Right lobe of liver (tissue), 6 donors: ENCODE results near the gene SPATS2. TPM values are rescaled to one million over a fixed set of nuclear protein-coding genes. Genes with fewer than 3 reads are reported as not detected.

ENCODE experiments used
- ATAC-seq, 4 donors: fragments of 200-7000 bp; cut with Tn5 transposase; one replicate each; pipeline ENCODE4 v1.9.1; 2020; ENCODE audit warnings: mild to moderate bottlenecking in 4 of 4, moderate library complexity in 4 of 4
- DNase-seq, 3 donors: peaks; one replicate each; pipeline ENCODE4 v3.0.0-alpha.2; 2020
- H3K27ac ChIP-seq, 3 donors: fragments of 200-600 bp; one replicate each; pipeline ENCODE4 v1.8.0; 2022
- H3K27me3 ChIP-seq, 2 donors: fragments of 200-600 bp; one replicate each; pipeline ENCODE4 v1.8.0; 2022
- H3K36me3 ChIP-seq, 4 donors: fragments of 200-600 bp; sonication (generic) in 1 of 4; one replicate each; pipeline versions ENCODE4 v1.5.1 to v1.8.0; 2017 to 2022; ENCODE audit warnings: control low read depth in 1 of 4
- H3K4me1 ChIP-seq, 4 donors: fragments of 200-600 bp; sonication (generic) in 1 of 4; one replicate each; pipeline versions ENCODE4 v1.5.1 to v1.8.0; 2017 to 2022; ENCODE audit warnings: control low read depth in 1 of 4
- H3K4me3 ChIP-seq, 3 donors: fragments of 200-600 bp; one replicate each; pipeline ENCODE4 v1.8.0; 2022
- H3K9me3 ChIP-seq, 4 donors: fragments of 200-600 bp; sonication (generic) in 1 of 4; one replicate each; pipeline versions ENCODE4 v1.5.1 to v1.8.0; 2017 to 2022; ENCODE audit warnings: control low read depth in 1 of 4
- POLR2A ChIP-seq: fragments of 450-650 bp; IDR thresholded peaks from one replicate; pipeline ENCODE4 v1.6.1; 2017; ENCODE audit warnings: antibody characterized with exemption, mild to moderate bottlenecking
- WGBS: methylation state at CpG from one replicate; pipeline ENCODE4 v1.1.6; 2018; ENCODE audit warnings: low coverage, low lambda C conversion rate; ENCODE audit not compliant: insufficient coverage; ENCODE audit errors: missing lambda C conversion rate; 5-methylcytosine and 5-hydroxymethylcytosine counted together
- intact Hi-C, 2 donors: fragments of 100-400 bp; cut with DNase I; formaldehyde crosslinking; loops; one replicate each; pipeline versions ENCODE4 v1.11.2 to v1.14.1; 2022
- total RNA-seq, 6 experiments: library from RNA; depleted of rRNA in 2 of 6; stranded (reverse); fragments of >200 nt in 2 of 6; fragmentation: NEBNext Ultra II Directional in 3 of 6; extraction: Animal tissue kit (Norgen Biotek cat#: 25700) in 3 of 6; gene quantifications; one replicate each; pipeline versions ENCODE4 v1.1.0 to v1.2.4, GENCODE V29; 2016 to 2023
- TF ChIP-seq, protein P1 (sequence below), 4 donors: fragments of 200-600 bp in 3 of 4; fragments of 450-650 bp in 1 of 4; IDR thresholded peaks; one replicate each; pipeline versions ENCODE4 v1.5.1 to v1.8.0; 2016 to 2022; ENCODE audit warnings: antibody characterized with exemption in 4 of 4, mild to moderate bottlenecking in 2 of 4
- donor health status: DM: no; HTN: yes; CAD: no.
- donor health status: DM: no; HTN: no; CAD: no.
- donor health status: DM: no; HTN: no; CAD: no.
- donor health status: DM: no; HTN: yes; CAD: no.
- donor health status: DM: no; HTN: yes; CAD: no.

SPATS2 gene
- total RNA-seq, 6 experiments from 2014 or later, result 3.2 to 6.1 (median 4.4) TPM

DNA sequence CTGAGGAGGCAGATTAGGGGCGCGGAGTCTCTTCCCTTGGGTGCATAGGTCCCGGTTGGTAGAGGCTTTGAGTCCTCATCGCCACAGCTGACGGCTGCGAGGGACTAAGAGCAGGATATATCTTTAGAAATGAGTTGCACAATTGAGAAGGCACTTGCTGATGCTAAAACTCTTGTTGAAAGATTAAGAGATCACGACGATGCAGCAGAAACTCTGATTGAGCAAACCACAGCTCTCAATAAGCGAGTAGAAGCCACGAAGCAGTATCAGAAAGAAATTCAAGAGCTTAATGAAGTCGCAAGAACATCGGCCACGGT, 22.1 kb downstream of the SPATS2 start:
- Histone ChIP-seq H3K36me3 (no peaks in the 10 kb centered on the region), H3K27ac (no peak overlapping the region), H3K4me1 (no peaks in the 10 kb centered on the region), H3K27me3 (no peaks in the 10 kb centered on the region), H3K4me3 (no peak overlapping the region), H3K9me3 (no peaks in the 10 kb centered on the region)
- no peak for DNase-seq
- ATAC-seq, result no peak
- TF ChIP-seq, protein P1, sequence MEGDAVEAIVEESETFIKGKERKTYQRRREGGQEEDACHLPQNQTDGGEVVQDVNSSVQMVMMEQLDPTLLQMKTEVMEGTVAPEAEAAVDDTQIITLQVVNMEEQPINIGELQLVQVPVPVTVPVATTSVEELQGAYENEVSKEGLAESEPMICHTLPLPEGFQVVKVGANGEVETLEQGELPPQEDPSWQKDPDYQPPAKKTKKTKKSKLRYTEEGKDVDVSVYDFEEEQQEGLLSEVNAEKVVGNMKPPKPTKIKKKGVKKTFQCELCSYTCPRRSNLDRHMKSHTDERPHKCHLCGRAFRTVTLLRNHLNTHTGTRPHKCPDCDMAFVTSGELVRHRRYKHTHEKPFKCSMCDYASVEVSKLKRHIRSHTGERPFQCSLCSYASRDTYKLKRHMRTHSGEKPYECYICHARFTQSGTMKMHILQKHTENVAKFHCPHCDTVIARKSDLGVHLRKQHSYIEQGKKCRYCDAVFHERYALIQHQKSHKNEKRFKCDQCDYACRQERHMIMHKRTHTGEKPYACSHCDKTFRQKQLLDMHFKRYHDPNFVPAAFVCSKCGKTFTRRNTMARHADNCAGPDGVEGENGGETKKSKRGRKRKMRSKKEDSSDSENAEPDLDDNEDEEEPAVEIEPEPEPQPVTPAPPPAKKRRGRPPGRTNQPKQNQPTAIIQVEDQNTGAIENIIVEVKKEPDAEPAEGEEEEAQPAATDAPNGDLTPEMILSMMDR (IDR thresholded peaks at IDR 0.05), result no peak
- no peak for TF ChIP-seq POLR2A
- WGBS, result 82% methylated on average over 10 of the region's 13 CpGs
- intact Hi-C loops, result no loop called here

DNA sequence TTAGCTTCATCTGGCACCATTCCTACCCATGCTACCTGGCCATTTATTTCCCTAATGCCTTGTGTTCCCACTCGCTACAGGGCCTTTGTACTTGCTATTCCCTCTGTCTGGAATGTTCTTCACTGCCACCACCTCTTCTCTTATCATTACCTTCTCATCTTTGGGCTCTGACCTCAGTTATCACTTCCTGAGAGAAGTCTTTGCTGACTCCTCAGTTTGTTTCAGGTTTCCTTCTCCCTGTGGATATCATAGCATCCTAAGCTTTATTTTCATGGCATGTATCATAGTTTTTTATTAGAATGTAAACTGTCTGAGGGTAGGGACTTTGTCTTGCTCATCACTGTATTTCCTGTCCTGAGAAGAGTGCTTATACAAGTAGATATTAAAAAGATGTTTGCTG, 29.7 kb downstream of the SPATS2 start:
- WGBS, result 90% methylated on average over 1 of the region's 1 CpG
- no peak for ATAC-seq
- TF ChIP-seq, protein P1 (IDR thresholded peaks at IDR 0.05), result no peak
- no peak for TF ChIP-seq POLR2A

DNA sequence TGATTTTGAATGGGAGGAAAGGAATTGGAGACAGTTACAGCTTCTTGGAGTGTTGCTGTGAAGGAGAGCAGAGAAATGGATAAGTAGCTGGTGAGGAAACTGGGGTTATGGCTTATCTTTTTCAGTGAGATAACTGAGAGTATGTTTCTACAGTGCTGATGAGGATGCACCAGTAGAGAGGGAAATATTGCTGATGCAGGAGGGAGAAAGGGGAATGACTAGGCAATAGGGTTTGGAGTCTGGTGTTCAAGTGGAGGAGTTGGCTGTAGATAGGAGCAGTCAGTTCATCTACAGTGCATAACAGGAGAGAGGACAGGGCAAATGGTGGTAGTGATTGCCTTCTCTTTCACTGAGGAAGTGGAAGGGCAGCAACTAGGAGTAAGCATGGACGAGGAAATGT, 33.0 kb downstream of the SPATS2 start:
- intact Hi-C loops, result no loop called here
- 88% methylated on average over 1 of the region's 1 CpG for WGBS
- ATAC-seq (no peak), DNase-seq (no peak)
- H3K27ac ChIP-seq, result no peak overlapping the region
- H3K36me3 ChIP-seq, result no peaks in the 10 kb centered on the region
- TF ChIP-seq POLR2A, result no peak
- TF ChIP-seq, protein P1 (IDR thresholded peaks at IDR 0.05), result no peak
- H3K4me1 ChIP-seq, result peaks cover 0 to 10% (median 3%) of the 10 kb centered on the region in 4 donors
- no peaks in the 10 kb centered on the region for H3K27me3 ChIP-seq
- H3K9me3 ChIP-seq, result no peaks in the 10 kb centered on the region
- no peak overlapping the region for H3K4me3 ChIP-seq

More for the DNA sequence above, 29.7 kb downstream of the SPATS2 start:
- no peak overlapping the region for H3K27ac ChIP-seq
- no peaks in the 10 kb centered on the region for H3K27me3 ChIP-seq
- H3K9me3 ChIP-seq, result no peaks in the 10 kb centered on the region
- H3K4me3 ChIP-seq, result no peak overlapping the region
- intact Hi-C loops, result no loop called here
- no peaks in the 10 kb centered on the region for H3K36me3 ChIP-seq
- DNase-seq, result no peak
- H3K4me1 ChIP-seq, result peaks cover 0 to 10% (median 3%) of the 10 kb centered on the region in 4 donors

DNA sequence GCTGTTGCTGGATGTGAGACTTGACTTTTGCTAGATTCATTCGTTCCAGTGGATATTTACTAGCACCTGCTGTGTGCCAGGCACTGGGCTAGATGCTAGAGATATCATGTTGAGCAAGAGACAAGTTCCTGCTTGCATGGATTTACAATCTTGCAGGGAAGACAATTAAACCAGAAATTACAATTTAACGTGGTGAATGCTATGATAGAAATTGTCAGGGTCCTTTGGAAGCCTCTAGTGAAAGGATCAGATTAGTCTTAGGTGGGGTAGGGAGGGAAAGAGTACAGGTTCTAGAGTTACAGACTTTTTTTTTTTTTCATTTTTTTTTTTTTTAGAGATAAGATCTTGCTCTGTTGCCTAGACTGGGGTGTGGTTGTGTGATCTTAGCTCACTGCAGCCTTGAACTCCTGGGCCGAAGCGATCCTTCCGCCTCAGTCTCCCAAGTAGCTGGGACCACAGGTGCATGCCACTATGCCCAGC, 36.7 kb downstream of the SPATS2 start:
- no peaks in the 10 kb centered on the region for H3K9me3 ChIP-seq
- no peak overlapping the region for H3K4me3 ChIP-seq
- H3K36me3 ChIP-seq, result no peaks in the 10 kb centered on the region
- H3K27ac ChIP-seq, result no peak overlapping the region
- intact Hi-C loops, result no loop called here
- 82% methylated on average over 5 of the region's 5 CpGs for WGBS
- no peaks in the 10 kb centered on the region for H3K27me3 ChIP-seq
- ATAC-seq (no peak), DNase-seq (no peak)
- no peak for TF ChIP-seq POLR2A
- TF ChIP-seq, protein P1 (IDR thresholded peaks at IDR 0.05), result no peak
- H3K4me1 ChIP-seq, result peaks cover 0 to 10% (median 3%) of the 10 kb centered on the region in 4 donors

DNA sequence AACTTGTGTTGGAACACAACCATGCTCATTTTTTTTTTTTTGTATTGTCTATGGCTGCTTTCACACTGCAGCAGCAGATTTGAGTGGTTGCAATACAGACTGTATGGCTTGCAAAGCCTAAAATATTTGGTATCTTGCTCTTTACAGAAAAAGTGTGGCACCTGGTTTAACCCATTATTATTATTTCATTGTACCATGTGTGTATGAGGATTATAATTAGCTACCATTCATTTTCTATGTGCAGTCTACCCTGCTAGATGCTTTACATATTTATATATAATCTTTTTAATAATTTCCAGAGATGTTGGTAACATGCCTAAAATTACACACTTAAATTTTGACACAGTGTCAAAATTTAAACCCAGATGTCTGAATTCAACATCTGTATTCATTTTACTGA, 37.7 kb downstream of the SPATS2 start:
- intact Hi-C loops, result no loop called here
- no peak for TF ChIP-seq POLR2A
- TF ChIP-seq, protein P1 (IDR thresholded peaks at IDR 0.05), result no peak
- Histone ChIP-seq H3K4me1 (peaks cover 0 to 10% (median 3%) of the 10 kb centered on the region in 4 donors), H3K9me3 (no peaks in the 10 kb centered on the region), H3K27me3 (no peaks in the 10 kb centered on the region), H3K27ac (no peak overlapping the region), H3K36me3 (no peaks in the 10 kb centered on the region), H3K4me3 (no peak overlapping the region)
- ATAC-seq (no peak), DNase-seq (no peak)
